DND-41 (cell line): Measurements from ENCODE around the gene ARNT2.

Experiments
- ATAC-seq: fragments of 200-7000 bp; cut with Tn5 transposase; 3 replicates; pipeline ENCODE4 v1.9.1; 2021; ENCODE audit warnings: low read depth; ENCODE audit not compliant: insufficient read depth
- DNase-seq: peaks from one replicate; pipeline ENCODE4 v3.0.0-alpha.2; 2020
- H2AFZ ChIP-seq: 2 replicates; pipeline ENCODE4 v1.6.0; 2012; ENCODE audit warnings: low read depth, low read length
- H3K27ac ChIP-seq: 2 replicates; pipeline ENCODE4 v1.5.1; 2012; ENCODE audit warnings: low read length, inconsistent platforms
- H3K27me3 ChIP-seq: fragments of 200-600 bp; sonication (generic); 2 replicates; pipeline ENCODE4 v1.6.0; 2012; ENCODE audit warnings: low read length, mild to moderate bottlenecking, inconsistent platforms; ENCODE audit not compliant: insufficient read depth, poor library complexity
- H3K36me3 ChIP-seq: 2 replicates; pipeline ENCODE4 v1.5.1; 2012; ENCODE audit warnings: low read length, inconsistent platforms; ENCODE audit not compliant: insufficient read depth
- H3K4me1 ChIP-seq: 2 replicates; pipeline ENCODE4 v1.5.1; 2012; ENCODE audit warnings: mild to moderate bottlenecking, low read length; ENCODE audit not compliant: insufficient read depth
- H3K4me2 ChIP-seq: 2 replicates; pipeline ENCODE4 v1.6.0; 2012; ENCODE audit warnings: mild to moderate bottlenecking, moderate library complexity, low read length, inconsistent platforms; ENCODE audit not compliant: insufficient read depth
- H3K4me3 ChIP-seq, 2 experiments: fragments of 200-600 bp in 1 of 2; shearing (Covaris generic) in 1 of 2; 2 replicates each; pipeline ENCODE4 v1.5.1; 2012 to 2016; ENCODE audit warnings: inconsistent platforms in 2 of 2, low read length in 2 of 2, mild to moderate bottlenecking in 2 of 2, low read depth in 1 of 2, moderate library complexity in 1 of 2
- H3K79me2 ChIP-seq: 2 replicates; pipeline ENCODE4 v1.6.0; 2012; ENCODE audit warnings: low read length, inconsistent platforms; ENCODE audit not compliant: insufficient read depth
- H3K9ac ChIP-seq: 2 replicates; pipeline ENCODE4 v1.6.0; 2012; ENCODE audit warnings: low read depth, mild to moderate bottlenecking, inconsistent platforms, low read length, moderate library complexity
- H3K9me3 ChIP-seq: 2 replicates; pipeline ENCODE4 v1.5.1; 2012; ENCODE audit warnings: low read length, moderate library complexity, mild to moderate bottlenecking, inconsistent platforms; ENCODE audit not compliant: insufficient read depth, severe bottlenecking
- H4K20me1 ChIP-seq: 2 replicates; pipeline ENCODE4 v1.6.0; 2012; ENCODE audit warnings: low read length; ENCODE audit not compliant: insufficient read depth
- CTCF ChIP-seq: IDR thresholded peaks from 2 replicates; pipeline ENCODE4 v1.5.1; 2012; ENCODE audit warnings: borderline replicate concordance, low read length, moderate library complexity, mild to moderate bottlenecking; ENCODE audit not compliant: poor library complexity, severe bottlenecking; ENCODE audit errors: extremely low read depth
- EZH2 ChIP-seq: IDR thresholded peaks from 3 replicates; pipeline ENCODE4 v1.6.1; 2012; ENCODE audit warnings: borderline replicate concordance, low read depth, mild to moderate bottlenecking, moderate library complexity, low read length, inconsistent platforms; ENCODE audit not compliant: severe bottlenecking

The ARNT2 gene

DNA sequence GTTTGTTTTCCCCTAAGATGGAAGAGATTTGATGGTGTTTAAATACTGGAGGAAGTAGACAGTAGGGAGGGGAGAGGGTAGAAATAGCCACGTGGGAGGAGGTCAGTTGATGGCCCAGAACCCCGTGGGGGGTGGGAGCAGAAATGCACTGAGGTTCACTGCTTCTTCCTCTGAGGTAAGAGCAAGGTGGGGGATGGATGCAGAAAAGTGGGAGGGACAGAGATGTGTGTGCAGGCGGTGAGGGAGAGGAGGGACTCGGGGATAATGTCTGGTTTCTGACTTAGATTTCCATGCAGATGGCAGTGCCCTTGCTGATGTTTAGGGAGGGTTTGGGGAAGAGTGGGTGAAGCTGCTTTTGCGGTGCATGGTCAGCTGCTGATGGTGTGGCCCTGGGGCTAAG lies 102.9 kb downstream of the ARNT2 start:
- no peak for DNase-seq
- Histone ChIP-seq H3K4me1 (no peaks in the 10 kb centered on the region), H3K9ac (no peak overlapping the region)

GRCh38 chr15:80507638-80508316 lies 103.6 kb downstream of the ARNT2 start:
- TF ChIP-seq CTCF (no peak), EZH2 (no peak)
- no peak for ATAC-seq

More for the DNA sequence above, 102.9 kb downstream of the ARNT2 start:
- no peak overlapping the region for H3K4me2 ChIP-seq
- H4K20me1 ChIP-seq = no peaks in the 10 kb centered on the region
- H3K4me3 ChIP-seq = no peak overlapping the region
- no peaks in the 10 kb centered on the region for H3K36me3 ChIP-seq
- no peak overlapping the region for H2AFZ ChIP-seq
- TF ChIP-seq EZH2 = no peak
- no peak for TF ChIP-seq CTCF
- no peaks in the 10 kb centered on the region for H3K9me3 ChIP-seq
- H3K27me3 ChIP-seq = peaks cover 8% of the 10 kb centered on the region
- no peaks in the 10 kb centered on the region for H3K79me2 ChIP-seq
- ATAC-seq = no peak
- H3K27ac ChIP-seq = no peak overlapping the region

DNA sequence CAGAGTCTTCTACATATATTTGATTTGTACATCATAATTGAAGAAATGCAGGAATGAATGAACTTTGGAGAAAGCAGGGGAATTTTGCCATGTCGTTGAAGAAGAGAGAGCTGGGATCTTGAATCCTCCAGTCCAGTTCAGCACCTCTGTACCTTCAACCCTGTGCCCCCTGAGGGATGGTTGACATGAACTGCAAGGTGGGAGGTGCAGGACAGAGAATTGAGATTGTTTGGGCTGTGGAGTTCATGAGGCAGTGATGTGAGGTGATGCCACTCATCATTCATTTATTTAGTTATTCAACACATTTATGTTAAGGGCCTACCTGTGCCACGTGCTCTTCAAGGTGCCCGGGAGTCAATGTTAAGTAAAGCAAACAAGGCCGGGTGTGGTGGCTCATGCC lies 104.6 kb downstream of the ARNT2 start:
- TF ChIP-seq EZH2 (no peak), CTCF (no peak)
- H3K9ac ChIP-seq = no peak overlapping the region
- no peaks in the 10 kb centered on the region for H3K79me2 ChIP-seq
- no peaks in the 10 kb centered on the region for H3K9me3 ChIP-seq
- no peaks in the 10 kb centered on the region for H3K27me3 ChIP-seq
- no peaks in the 10 kb centered on the region for H3K36me3 ChIP-seq
- DNase-seq (no peak), ATAC-seq (no peak)
- no peaks in the 10 kb centered on the region for H3K4me1 ChIP-seq
- H4K20me1 ChIP-seq = no peaks in the 10 kb centered on the region
- H3K4me3 ChIP-seq = no peak overlapping the region
- H3K4me2 ChIP-seq = no peak overlapping the region
- H2AFZ ChIP-seq = no peak overlapping the region
- no peak overlapping the region for H3K27ac ChIP-seq

More at GRCh38 chr15:80507638-80508316, 103.6 kb downstream of the ARNT2 start:
- Histone ChIP-seq H3K9ac (no peak overlapping the region), H3K27ac (no peak overlapping the region), H3K79me2 (no peaks in the 10 kb centered on the region), H3K27me3 (peaks cover 3% of the 10 kb centered on the region), H3K4me3 (no peak overlapping the region), H4K20me1 (no peaks in the 10 kb centered on the region), H3K9me3 (no peaks in the 10 kb centered on the region), H2AFZ (no peak overlapping the region), H3K4me1 (no peaks in the 10 kb centered on the region), H3K4me2 (no peak overlapping the region), H3K36me3 (no peaks in the 10 kb centered on the region)
- no peak for DNase-seq
